Pulmonary artery endothelial cell (primary cell): ENCODE data around the gene SLC22A12. TPM values are rescaled to one million over a fixed set of nuclear protein-coding genes. Genes with fewer than 3 reads are reported as not detected.

ENCODE experiments used
- DNase-seq: peaks from one replicate; pipeline ENCODE4 v3.0.0-alpha.2; 2011; ENCODE audit warnings: low read depth, low spot score
- total RNA-seq: library from RNA; depleted of rRNA; stranded (reverse); fragments of >200 nt; gene quantifications from 2 replicates; pipeline ENCODE4 v1.2.3, GENCODE V29; 2014

SLC22A12 gene
- total RNA-seq, 1 donor from 2014 or later, result not detected

GRCh38 chr11:64624883-64625481, 34.0 kb downstream of the SLC22A12 start:
- no peak for DNase-seq

GRCh38 chr11:64626637-64627036, 35.6 kb downstream of the SLC22A12 start:
- no peak for DNase-seq

GRCh38 chr11:64627371-64627770, 36.4 kb downstream of the SLC22A12 start:
- no peak for DNase-seq

- DNase-seq, result no peak
These were observed 37.6 kb downstream of the SLC22A12 start for GRCh38 chr11:64628596-64628995.

- no peak for DNase-seq
These were observed 38.1 kb downstream of the SLC22A12 start for GRCh38 chr11:64629103-64629502.

GRCh38 chr11:64629796-64630562, 39.0 kb downstream of the SLC22A12 start:
- DNase-seq, result no peak

GRCh38 chr11:64631675-64632074, 40.7 kb downstream of the SLC22A12 start:
- DNase-seq, result no peak

- no peak for DNase-seq
These were observed 41.2 kb downstream of the SLC22A12 start for GRCh38 chr11:64632237-64632636.

- DNase-seq, result no peak
These were observed 41.6 kb downstream of the SLC22A12 start for GRCh38 chr11:64632654-64633053.

- DNase-seq, result no peak
These were observed 42.6 kb downstream of the SLC22A12 start for GRCh38 chr11:64633555-64634159.

GRCh38 chr11:64637334-64638017, 46.5 kb downstream of the SLC22A12 start:
- no peak for DNase-seq

GRCh38 chr11:64638018-64638665, 47.1 kb downstream of the SLC22A12 start:
- no peak for DNase-seq

- no peak for DNase-seq
These were observed 47.8 kb downstream of the SLC22A12 start for GRCh38 chr11:64638829-64639228.

- no peak for DNase-seq
These were observed 48.9 kb downstream of the SLC22A12 start for GRCh38 chr11:64639885-64640284.

- no peak for DNase-seq
These were observed 50.8 kb downstream of the SLC22A12 start for GRCh38 chr11:64641596-64642417.

- no peak for DNase-seq
These were observed 51.4 kb downstream of the SLC22A12 start for GRCh38 chr11:64642418-64642735.

- no peak for DNase-seq
These were observed 51.8 kb downstream of the SLC22A12 start for GRCh38 chr11:64642871-64643255.

- DNase-seq, result no peak
These were observed 52.3 kb downstream of the SLC22A12 start for GRCh38 chr11:64643256-64643881.

GRCh38 chr11:64643920-64644646, 53.1 kb downstream of the SLC22A12 start:
- no peak for DNase-seq
